Body of pancreas (tissue), 4 donors: Measurements from ENCODE around the gene INF2. TPM values are rescaled to one million over a fixed set of nuclear protein-coding genes. Genes with fewer than 3 reads are reported as not detected.

Experiments
- ATAC-seq: fragments of 150-250 bp; one replicate; pipeline ENCODE4 v1.9.1; 2016
- DNase-seq, 4 donors: peaks; one replicate each; pipeline ENCODE4 v3.0.0-alpha.2; 2019
- H3K27ac ChIP-seq, 4 donors: fragments of 200-600 bp; sonication (generic); 1 replicate in 3 of 4; 2 replicates in 1 of 4; pipeline versions ENCODE4 v1.5.1 to v1.6.1; 2016 to 2019; ENCODE audit warnings: mild to moderate bottlenecking in 1 of 4, mixed read lengths in 1 of 4, moderate library complexity in 1 of 4
- H3K27me3 ChIP-seq, 2 donors: fragments of 200-600 bp; sonication (generic); one replicate each; pipeline ENCODE4 v1.6.0; 2016; ENCODE audit warnings: mild to moderate bottlenecking in 1 of 2
- H3K36me3 ChIP-seq, 2 donors: fragments of 200-600 bp; sonication (generic); replicated peaks in 1 of 2; 2 replicates each; pipeline ENCODE4 v1.5.1; 2016; ENCODE audit warnings: low read depth in 2 of 2; ENCODE audit not compliant: insufficient read depth in 1 of 2
- H3K4me1 ChIP-seq: fragments of 200-600 bp; sonication (generic); one replicate; pipeline ENCODE4 v1.6.0; 2016
- H3K4me3 ChIP-seq, 2 donors: fragments of 200-600 bp; sonication (generic); 1 replicate in 1 of 2; 2 replicates in 1 of 2; pipeline ENCODE4 v1.5.1; 2016 to 2019
- H3K9me3 ChIP-seq, 3 donors: fragments of 200-600 bp; sonication (generic); 1 replicate in 2 of 3; 2 replicates in 1 of 3; pipeline ENCODE4 v1.5.1; 2016
- CTCF ChIP-seq, 7 experiments: fragments of 450-650 bp in 4 of 7; fragments of 200-600 bp in 3 of 7; sonication (generic) in 3 of 7; IDR thresholded peaks; one replicate each; pipeline ENCODE4 v1.5.1; 2016 to 2019; ENCODE audit warnings: antibody characterized with exemption in 7 of 7
- POLR2A ChIP-seq, 3 donors: fragments of 450-650 bp; IDR thresholded peaks; one replicate each; pipeline ENCODE4 v1.6.1; 2016; ENCODE audit warnings: antibody characterized with exemption in 3 of 3, mild to moderate bottlenecking in 2 of 3
- WGBS, 2 donors: methylation state at CpG; one replicate each; pipeline ENCODE4 v1.1.5; 2017; 5-methylcytosine and 5-hydroxymethylcytosine counted together
- intact Hi-C: fragments of 100-400 bp; cut with DNase I; formaldehyde crosslinking; loops from one replicate; pipeline ENCODE4 v1.15.1; 2023
- total RNA-seq, 2 donors: library from RNA; depleted of rRNA; stranded (reverse); fragments of >200 nt; gene quantifications; one replicate each; pipeline ENCODE4 v1.1.0, GENCODE V29; 2016

The INF2 gene
- total RNA-seq, 2 donors from 2014 or later, result 46.2 to 90.3 TPM

- Histone ChIP-seq H3K9me3 (no peaks in the 10 kb centered on the region), H3K27me3 (no peaks in the 10 kb centered on the region), H3K36me3 (peaks cover 0 to 4% of the 10 kb centered on the region in 2 donors), H3K4me1 (no peaks in the 10 kb centered on the region), H3K27ac (no peak overlapping the region), H3K4me3 (no peak overlapping the region)
- DNase-seq (no peak), ATAC-seq (no peak)
- TF ChIP-seq CTCF (IDR thresholded peaks at IDR 0.05) (no peak), POLR2A (IDR thresholded peaks at IDR 0.05) (no peak)
- 77 to 89% methylated on average over 3 to 18 of the region's 18 CpGs for whole genome bisulfite sequencing, 2 donors
- intact Hi-C loops, result loop anchor here (5.0 kb wide), 1 partner anchor 62 kb away; no protein-coding TSS in a partner anchor
Measured at GRCh38 chr14:104709387-104710039, 20.1 kb downstream of the INF2 start.

GRCh38 chr14:104710071-104710735 is 20.8 kb downstream of the INF2 start:
- WGBS, 2 donors, result 90 to 95% methylated on average over 12 to 27 of the region's 34 CpGs

GRCh38 chr14:104712881-104713734 is 23.7 kb downstream of the INF2 start:
- Histone ChIP-seq H3K9me3 (no peaks in the 10 kb centered on the region), H3K27ac (no peak overlapping the region), H3K36me3 (peaks cover 0 to 4% of the 10 kb centered on the region in 2 donors), H3K27me3 (no peaks in the 10 kb centered on the region), H3K4me3 (no peak overlapping the region), H3K4me1 (no peaks in the 10 kb centered on the region)
- DNase-seq, result no peak
- WGBS, 2 donors, result 85 to 89% methylated on average over 21 to 39 of the region's 40 CpGs
- ATAC-seq, result no peak
- TF ChIP-seq POLR2A (IDR thresholded peaks at IDR 0.05) (no peak), CTCF (IDR thresholded peaks at IDR 0.05) (no peak)
- intact Hi-C loops, result loop anchor here (5.0 kb wide), 1 partner anchor 66 kb away; no protein-coding TSS in a partner anchor

More at GRCh38 chr14:104710071-104710735, 20.8 kb downstream of the INF2 start:
- ATAC-seq, result no peak
- H3K27ac ChIP-seq, result no peak overlapping the region
- peaks cover 0 to 4% of the 10 kb centered on the region in 2 donors for H3K36me3 ChIP-seq
- no peak for DNase-seq
- no peaks in the 10 kb centered on the region for H3K27me3 ChIP-seq
- intact Hi-C loops, result loop anchor here (5.0 kb wide), 1 partner anchor 63 kb away; no protein-coding TSS in a partner anchor
- TF ChIP-seq POLR2A (IDR thresholded peaks at IDR 0.05) (no peak), CTCF (IDR thresholded peaks at IDR 0.05) (no peak)
- no peaks in the 10 kb centered on the region for H3K4me1 ChIP-seq
- H3K9me3 ChIP-seq, result no peaks in the 10 kb centered on the region
- no peak overlapping the region for H3K4me3 ChIP-seq

GRCh38 chr14:104714066-104714465 is 24.6 kb downstream of the INF2 start:
- no peak overlapping the region for H3K27ac ChIP-seq
- H3K4me1 ChIP-seq, result no peaks in the 10 kb centered on the region
- 89% methylated on average over 10 of the region's 16 CpGs; no CpG with 5 or more reads in 1 of the 2 donors for WGBS, 2 donors
- TF ChIP-seq CTCF (IDR thresholded peaks at IDR 0.05), result no peak
- DNase-seq (no peak), ATAC-seq (no peak)
- intact Hi-C loops, result loop anchor here (5.0 kb wide), 1 partner anchor 67 kb away; no protein-coding TSS in a partner anchor
- no peak overlapping the region for H3K4me3 ChIP-seq
- no peaks in the 10 kb centered on the region for H3K9me3 ChIP-seq
- H3K36me3 ChIP-seq, result peaks cover 0 to 4% of the 10 kb centered on the region in 2 donors
- no peaks in the 10 kb centered on the region for H3K27me3 ChIP-seq
